NOMO-1 treated with dmso at 0.1 percent for 144 hours (cell line): ENCODE results near the gene TIAM2.

Experiments
- DNase-seq: peaks from one replicate; lab custom pipeline; 2025; ENCODE audit not compliant: unreplicated experiment; lab: John Stamatoyannopoulos, UW

The TIAM2 gene

DNA sequence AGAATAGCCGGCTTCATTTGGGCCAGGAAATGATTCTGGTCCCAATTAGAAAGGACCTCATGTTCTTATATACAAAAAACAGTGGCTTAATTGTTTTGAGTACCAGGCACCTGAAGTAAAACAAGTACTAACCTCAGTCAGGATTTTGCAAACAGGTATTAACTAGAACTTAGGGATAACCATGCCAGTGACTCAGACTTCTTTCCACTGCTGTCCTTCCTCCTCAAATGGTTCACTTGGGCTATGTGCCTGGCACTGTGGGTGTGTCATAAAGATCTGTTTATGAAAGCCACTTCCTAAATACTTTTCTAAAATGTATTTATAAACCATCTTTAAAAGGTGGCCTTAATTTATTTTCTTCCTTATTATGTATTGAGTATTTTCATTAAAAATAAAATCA is 279.4 kb downstream of the TIAM2 start:
- no peak for DNase-seq

DNA sequence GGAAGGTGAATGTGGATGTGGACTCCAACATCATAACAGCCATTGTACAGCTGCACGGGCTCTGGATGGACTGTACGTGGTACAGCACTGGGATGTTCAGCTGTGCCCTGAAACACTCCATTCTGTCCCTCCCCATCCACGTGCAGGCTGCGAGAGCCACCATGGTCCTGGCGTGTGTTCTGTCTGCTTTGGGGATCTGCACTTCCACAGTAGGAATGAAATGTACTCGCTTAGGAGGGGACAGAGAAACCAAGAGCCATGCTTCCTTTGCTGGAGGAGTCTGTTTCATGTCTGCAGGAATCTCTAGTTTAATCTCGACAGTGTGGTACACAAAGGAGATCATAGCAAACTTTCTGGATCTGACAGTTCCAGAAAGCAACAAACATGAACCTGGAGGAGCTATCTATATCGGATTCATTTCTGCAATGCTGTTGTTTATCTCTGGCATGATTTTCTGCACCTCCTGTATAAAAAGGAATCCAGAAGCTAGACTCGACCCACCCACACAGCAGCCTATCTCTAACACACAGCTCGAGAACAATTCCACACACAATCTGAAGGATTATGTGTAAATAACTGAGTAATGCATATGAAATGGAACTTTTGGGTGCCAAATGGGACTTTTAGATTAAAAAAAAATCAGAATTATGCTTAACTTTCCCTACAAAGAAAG is 280.8 kb downstream of the TIAM2 start:
- DNase-seq = no peak

- no peak for DNase-seq
Measured at GRCh38 chr6:155276638-155277037, 281.5 kb downstream of the TIAM2 start.

- no peak for DNase-seq
Measured at GRCh38 chr6:155278319-155279049, 283.4 kb downstream of the TIAM2 start.

GRCh38 chr6:155284775-155285174 is 289.7 kb downstream of the TIAM2 start:
- DNase-seq = no peak

DNA sequence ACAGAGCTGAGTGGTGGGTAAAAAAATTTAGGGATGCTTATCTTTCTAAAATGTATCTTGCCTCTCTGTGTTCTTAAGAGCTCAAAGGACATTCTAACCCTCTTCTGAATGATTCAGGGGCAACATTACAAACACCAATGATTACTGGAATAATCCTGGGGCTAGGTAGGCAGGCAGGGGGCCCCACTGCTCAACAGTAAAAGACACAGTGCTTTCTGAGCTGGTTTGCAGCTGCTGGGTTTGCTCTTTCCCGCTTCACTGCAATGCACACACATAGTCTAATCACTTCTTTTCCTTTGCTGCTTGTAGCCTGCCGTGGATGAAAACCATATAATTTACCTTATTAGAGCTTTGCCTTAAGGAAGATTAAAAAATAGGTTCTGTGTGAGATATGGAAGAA is 292.6 kb downstream of the TIAM2 start:
- DNase-seq = no peak

- DNase-seq = no peak
Measured at GRCh38 chr6:155290491-155290890, 295.4 kb downstream of the TIAM2 start.

- DNase-seq = no peak
Measured at GRCh38 chr6:155291291-155291690, 296.2 kb downstream of the TIAM2 start.

DNA sequence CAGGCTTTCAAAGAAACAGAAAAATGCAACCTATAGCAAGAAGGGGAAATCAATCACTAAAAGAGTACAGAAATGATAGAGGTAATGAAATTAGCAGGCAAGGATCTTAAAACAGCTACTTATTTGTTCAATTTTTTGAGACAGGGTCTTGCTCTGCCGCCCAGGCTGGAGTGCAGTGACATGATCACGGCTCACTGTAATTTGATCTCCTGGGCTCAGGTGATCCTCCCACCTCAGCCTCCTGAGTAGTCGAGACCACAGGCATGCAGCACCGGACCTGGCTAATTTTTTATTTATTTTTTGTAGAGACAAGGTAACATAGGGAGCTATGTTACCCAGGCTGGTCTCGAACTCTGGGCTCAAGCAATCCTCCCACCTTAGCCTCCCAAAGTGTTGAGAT is 297.6 kb downstream of the TIAM2 start:
- DNase-seq = no peak

- no peak for DNase-seq
Measured at GRCh38 chr6:155297669-155298068, 302.6 kb downstream of the TIAM2 start.

- DNase-seq = no peak
Measured at GRCh38 chr6:155301867-155302266, 306.8 kb downstream of the TIAM2 start.

GRCh38 chr6:155303361-155303870 is 308.3 kb downstream of the TIAM2 start:
- DNase-seq = no peak

DNA sequence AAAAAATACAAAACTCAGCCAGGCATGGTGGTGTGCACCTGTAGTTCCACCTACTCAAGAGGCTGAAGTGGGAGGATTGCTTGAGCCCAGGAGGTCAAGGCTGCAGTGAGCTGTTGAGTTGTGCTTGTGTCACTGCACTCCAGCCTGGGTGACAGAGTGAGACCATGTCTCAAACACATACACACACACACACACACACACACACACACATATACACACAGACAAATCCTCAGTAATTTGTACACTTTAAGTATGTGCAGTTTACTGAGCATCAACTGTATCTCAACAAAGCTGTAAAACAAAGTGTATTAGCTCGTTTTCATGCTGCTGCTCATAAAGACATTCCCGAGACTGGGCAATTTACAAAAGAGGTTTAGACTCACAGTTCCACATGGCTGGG is 311.8 kb downstream of the TIAM2 start:
- DNase-seq = no peak
